ENCODE measurements around the gene TMEM156.

The TMEM156 gene

GRCh38 chr4:38930204-38930603 lies 102.0 kb downstream of the TMEM156 start:
- TF ChIP-seq CTCF (IDR thresholded peaks at IDR 0.05) = no peak
- Histone ChIP-seq H3K79me2 (no peaks in the 10 kb centered on the region), H3K27ac (no peak overlapping the region), H3K9ac (no peak overlapping the region), H3K27me3 (ENCODE audit: control insufficient read depth, insufficient read depth, low read length) (no peaks in the 10 kb centered on the region), H3K4me1 (no peaks in the 10 kb centered on the region), H3K36me3 (ENCODE audit: control insufficient read depth, insufficient read depth, low read length) (no peaks in the 10 kb centered on the region), H3K9me3 (ENCODE audit: control insufficient read depth, low read length) (no peaks in the 10 kb centered on the region), H2AFZ (no peak overlapping the region), H3K4me2 (ENCODE audit: low read length) (no peak overlapping the region), H3K4me3 (ENCODE audit: low read depth, low read length) (no peak overlapping the region)

DNA sequence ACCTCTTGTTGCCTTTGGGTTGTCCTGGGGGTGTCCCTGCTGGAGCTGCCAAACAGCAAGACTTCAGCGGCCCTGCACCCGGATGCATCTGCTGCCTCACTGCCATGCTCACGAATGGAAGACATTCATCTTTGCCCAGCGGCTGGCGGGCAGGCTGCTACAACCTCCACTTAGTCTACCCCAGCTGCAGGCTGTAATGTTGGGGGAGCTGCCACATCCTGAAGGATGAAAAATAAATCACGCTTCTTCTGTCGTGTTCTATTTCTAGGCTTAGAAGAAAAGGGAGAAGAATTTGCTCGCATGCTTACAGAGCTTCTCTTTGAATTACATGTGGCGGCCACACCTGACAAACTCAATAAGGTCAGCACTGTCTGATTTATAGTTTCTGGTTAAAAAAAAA lies 103.2 kb downstream of the TMEM156 start:
- Histone ChIP-seq H3K79me2 (no peaks in the 10 kb centered on the region), H3K9me3 (ENCODE audit: control insufficient read depth, low read length) (no peaks in the 10 kb centered on the region), H3K9ac (no peak overlapping the region), H3K27ac (no peak overlapping the region), H3K27me3 (ENCODE audit: control insufficient read depth, insufficient read depth, low read length) (no peaks in the 10 kb centered on the region), H2AFZ (no peak overlapping the region), H3K36me3 (ENCODE audit: control insufficient read depth, insufficient read depth, low read length) (no peaks in the 10 kb centered on the region), H3K4me2 (ENCODE audit: low read length) (no peak overlapping the region), H3K4me3 (ENCODE audit: low read depth, low read length) (no peak overlapping the region), H3K4me1 (no peaks in the 10 kb centered on the region)
- TF ChIP-seq CTCF (IDR thresholded peaks at IDR 0.05) = no peak

GRCh38 chr4:38928568-38928967 lies 103.6 kb downstream of the TMEM156 start:
- Histone ChIP-seq H3K4me2 (ENCODE audit: low read length) (no peak overlapping the region), H3K36me3 (ENCODE audit: control insufficient read depth, insufficient read depth, low read length) (no peaks in the 10 kb centered on the region), H3K4me1 (no peaks in the 10 kb centered on the region), H3K4me3 (ENCODE audit: low read depth, low read length) (no peak overlapping the region), H3K27ac (no peak overlapping the region), H3K27me3 (ENCODE audit: control insufficient read depth, insufficient read depth, low read length) (no peaks in the 10 kb centered on the region), H3K9ac (no peak overlapping the region), H3K79me2 (no peaks in the 10 kb centered on the region), H3K9me3 (ENCODE audit: control insufficient read depth, low read length) (no peaks in the 10 kb centered on the region), H2AFZ (no peak overlapping the region)
- no peak for TF ChIP-seq CTCF (IDR thresholded peaks at IDR 0.05)

- Histone ChIP-seq H3K79me2 (no peaks in the 10 kb centered on the region), H3K9me3 (ENCODE audit: control insufficient read depth, low read length) (no peaks in the 10 kb centered on the region), H3K9ac (no peak overlapping the region), H3K4me1 (no peaks in the 10 kb centered on the region), H3K27me3 (ENCODE audit: control insufficient read depth, insufficient read depth, low read length) (no peaks in the 10 kb centered on the region), H2AFZ (no peak overlapping the region), H3K4me3 (ENCODE audit: low read depth, low read length) (no peak overlapping the region), H3K4me2 (ENCODE audit: low read length) (no peak overlapping the region), H3K36me3 (ENCODE audit: control insufficient read depth, insufficient read depth, low read length) (no peaks in the 10 kb centered on the region), H3K27ac (no peak overlapping the region)
- no peak for TF ChIP-seq CTCF (IDR thresholded peaks at IDR 0.05)
Measured at GRCh38 chr4:38926896-38927295, 105.3 kb downstream of the TMEM156 start.

GRCh38 chr4:38925492-38926413 lies 106.5 kb downstream of the TMEM156 start:
- Histone ChIP-seq H3K27me3 (ENCODE audit: control insufficient read depth, insufficient read depth, low read length) (no peaks in the 10 kb centered on the region), H3K4me3 (ENCODE audit: low read depth, low read length) (no peak overlapping the region), H3K27ac (no peak overlapping the region), H3K9me3 (ENCODE audit: control insufficient read depth, low read length) (no peaks in the 10 kb centered on the region), H3K36me3 (ENCODE audit: control insufficient read depth, insufficient read depth, low read length) (no peaks in the 10 kb centered on the region), H3K9ac (no peak overlapping the region), H2AFZ (no peak overlapping the region), H3K79me2 (no peaks in the 10 kb centered on the region), H3K4me2 (ENCODE audit: low read length) (no peak overlapping the region), H3K4me1 (no peaks in the 10 kb centered on the region)
- no peak for TF ChIP-seq CTCF (IDR thresholded peaks at IDR 0.05)

Data from parathyroid adenoma (tissue), 2 donors.